CD4-positive, alpha-beta T cell treated with Interleukin-21 for 1 hour (primary cell): Measurements from ENCODE around the gene PYCR2.

Experiments
- DNase-seq: peaks from one replicate; pipeline ENCODE4 v3.0.0-alpha.2; 2020

Gene PYCR2

DNA sequence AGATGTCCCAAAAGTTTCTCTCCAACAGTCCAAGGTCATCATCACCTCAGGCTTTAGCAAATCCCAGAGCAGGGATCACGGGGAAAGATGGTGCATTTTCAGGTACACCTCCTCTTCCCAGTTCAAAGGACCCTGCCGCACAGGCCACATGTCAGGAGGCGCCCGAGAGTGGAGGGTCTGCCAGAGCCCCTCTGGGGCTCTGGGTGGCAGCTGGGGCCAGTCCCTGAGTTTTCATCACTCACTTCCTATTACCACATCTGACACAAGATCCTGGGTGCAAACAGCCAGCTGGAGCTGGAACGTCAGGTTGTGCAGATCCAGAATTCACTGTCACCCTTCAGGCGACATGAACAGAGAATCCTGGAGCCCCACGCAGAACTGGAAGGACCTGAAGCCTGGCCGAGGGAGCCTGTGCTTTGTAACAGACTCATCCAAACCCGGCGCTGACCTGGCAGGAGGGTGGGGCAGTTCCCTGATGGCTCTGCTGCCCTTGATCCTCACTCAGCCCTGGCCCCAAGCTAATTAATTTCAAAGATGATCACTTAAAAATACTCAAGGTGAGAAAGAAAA is 50.7 kb downstream of the PYCR2 start:
- DNase-seq: no peak

DNA sequence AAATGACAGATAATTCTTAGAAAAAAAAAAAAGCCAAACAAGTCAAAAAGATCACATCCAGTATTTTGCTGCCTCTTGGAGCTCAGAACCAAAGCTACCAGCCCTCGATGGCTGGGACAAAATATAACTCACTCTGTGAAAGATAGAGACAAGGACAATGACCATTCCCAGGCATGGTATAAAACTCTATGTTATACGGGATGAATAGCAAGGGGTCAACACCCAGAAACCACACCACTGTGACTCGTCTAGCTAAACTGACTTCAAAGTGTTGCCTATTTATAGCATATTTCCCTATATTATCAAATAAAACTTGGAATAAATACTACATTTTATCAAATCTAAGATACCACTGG is 52.0 kb downstream of the PYCR2 start:
- DNase-seq: no peak

DNA sequence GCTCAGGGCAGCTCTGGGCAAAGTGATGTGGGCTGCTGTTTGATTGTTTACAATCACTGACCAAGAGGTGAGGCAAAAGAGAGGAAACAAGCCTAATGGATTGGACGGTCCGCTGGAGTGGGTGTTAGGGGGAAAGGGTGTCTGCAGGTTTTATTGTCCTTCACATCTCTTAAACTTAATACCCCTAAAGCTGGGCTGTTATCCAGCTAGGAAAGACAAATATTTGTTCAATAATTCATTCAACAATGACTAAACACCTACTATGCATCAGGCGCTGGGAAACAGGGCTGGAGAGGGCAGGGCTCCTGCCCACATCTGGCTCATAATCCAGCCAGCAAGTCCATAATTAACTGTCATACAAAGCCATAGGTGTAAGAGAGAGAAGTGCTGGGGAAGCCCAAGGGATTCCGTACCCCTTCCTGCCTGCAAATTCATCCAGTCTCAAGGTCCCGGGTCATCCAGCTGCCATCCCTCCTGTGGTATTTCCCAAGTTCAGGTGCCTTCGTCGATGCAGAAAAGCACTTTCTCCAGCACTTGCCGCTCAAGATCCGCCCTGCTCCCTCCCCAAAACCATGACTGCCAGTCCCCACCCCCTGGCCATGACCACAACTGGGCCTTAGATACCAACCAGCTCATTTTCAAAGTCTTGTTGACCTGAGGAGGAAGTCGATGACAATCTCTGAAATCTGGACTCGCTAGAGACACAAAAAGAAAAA is 52.5 kb downstream of the PYCR2 start:
- no peak for DNase-seq

DNA sequence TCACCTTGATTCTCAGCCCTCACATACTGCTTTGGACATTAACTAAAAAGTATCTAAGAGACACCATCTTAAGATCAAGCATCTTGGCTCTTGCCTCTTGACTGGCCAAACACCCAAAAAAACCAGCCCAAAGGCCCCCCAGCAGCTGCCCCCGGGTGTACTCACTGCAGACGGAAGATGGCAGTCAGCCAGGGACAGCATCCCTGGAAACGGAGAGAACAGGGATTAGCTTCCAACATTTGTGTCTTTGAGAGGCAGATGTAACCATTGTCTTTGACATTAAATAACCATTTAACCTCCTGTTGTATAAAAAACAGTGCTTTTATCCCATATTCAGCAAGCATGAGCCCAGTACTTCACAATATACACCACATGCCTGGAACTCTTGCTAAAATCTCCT is 53.1 kb downstream of the PYCR2 start:
- no peak for DNase-seq
